HG03159 (cell line): Measurements from ENCODE around the gene ANKRD12.
"Not testable (repeated sequence)": the region's sequence is repeated elsewhere in the genome, so short reads cannot be mapped to it uniquely, and the experiment has no call there.

Experiments
- ATAC-seq: cut with Tn5 transposase; IDR thresholded peaks from one replicate; pipeline ENCODE4 v1.9.1; 2021; ENCODE audit warnings: mild to moderate bottlenecking, moderate library complexity; ENCODE audit not compliant: unreplicated experiment

Gene ANKRD12

GRCh38 chr18:9221040-9221439 lies 84.5 kb downstream of the ANKRD12 start:
- ATAC-seq = no peak

GRCh38 chr18:9221661-9222060 lies 85.1 kb downstream of the ANKRD12 start:
- no peak for ATAC-seq

- no peak for ATAC-seq
These were observed 86.8 kb downstream of the ANKRD12 start for GRCh38 chr18:9223356-9223755.

GRCh38 chr18:9226463-9226862 lies 89.9 kb downstream of the ANKRD12 start:
- no peak for ATAC-seq

GRCh38 chr18:9231852-9232486 lies 95.4 kb downstream of the ANKRD12 start:
- ATAC-seq = no peak

GRCh38 chr18:9232977-9233376 lies 96.4 kb downstream of the ANKRD12 start:
- no peak for ATAC-seq

GRCh38 chr18:9233771-9234440 lies 97.3 kb downstream of the ANKRD12 start:
- ATAC-seq = no peak

GRCh38 chr18:9234528-9234927 lies 97.9 kb downstream of the ANKRD12 start:
- no peak for ATAC-seq

GRCh38 chr18:9237981-9238380 lies 101.4 kb downstream of the ANKRD12 start:
- ATAC-seq = no peak

- ATAC-seq = no peak
These were observed 103.1 kb downstream of the ANKRD12 start for GRCh38 chr18:9239720-9240119.

GRCh38 chr18:9240270-9240669 lies 103.7 kb downstream of the ANKRD12 start:
- ATAC-seq = peak; percentile 50

GRCh38 chr18:9243029-9243428 lies 106.4 kb downstream of the ANKRD12 start:
- no peak for ATAC-seq

GRCh38 chr18:9244376-9244775 lies 107.8 kb downstream of the ANKRD12 start:
- no peak for ATAC-seq

- no peak for ATAC-seq
These were observed 112.1 kb downstream of the ANKRD12 start for GRCh38 chr18:9248661-9249060.

- no peak for ATAC-seq
These were observed 112.7 kb downstream of the ANKRD12 start for GRCh38 chr18:9249254-9249653.

- ATAC-seq = no peak
These were observed 122.6 kb downstream of the ANKRD12 start for GRCh38 chr18:9259173-9259572.

- no peak for ATAC-seq
These were observed 124.1 kb downstream of the ANKRD12 start for GRCh38 chr18:9260388-9261380.

- ATAC-seq = no peak
These were observed 126.7 kb downstream of the ANKRD12 start for GRCh38 chr18:9263264-9263663.

GRCh38 chr18:9264797-9265196 lies 128.2 kb downstream of the ANKRD12 start:
- not testable (repeated sequence) for ATAC-seq

GRCh38 chr18:9273221-9273620 lies 136.6 kb downstream of the ANKRD12 start:
- ATAC-seq = no peak

GRCh38 chr18:9275890-9276289 lies 139.3 kb downstream of the ANKRD12 start:
- ATAC-seq = no peak
